ENCODE results near the gene HEMK1. TPM values are rescaled to one million over a fixed set of nuclear protein-coding genes. Genes with fewer than 3 reads are reported as not detected.

Gene HEMK1
- total RNA-seq, 2 donors from 2014 or later, result 6.7 to 9.6 TPM

DNA sequence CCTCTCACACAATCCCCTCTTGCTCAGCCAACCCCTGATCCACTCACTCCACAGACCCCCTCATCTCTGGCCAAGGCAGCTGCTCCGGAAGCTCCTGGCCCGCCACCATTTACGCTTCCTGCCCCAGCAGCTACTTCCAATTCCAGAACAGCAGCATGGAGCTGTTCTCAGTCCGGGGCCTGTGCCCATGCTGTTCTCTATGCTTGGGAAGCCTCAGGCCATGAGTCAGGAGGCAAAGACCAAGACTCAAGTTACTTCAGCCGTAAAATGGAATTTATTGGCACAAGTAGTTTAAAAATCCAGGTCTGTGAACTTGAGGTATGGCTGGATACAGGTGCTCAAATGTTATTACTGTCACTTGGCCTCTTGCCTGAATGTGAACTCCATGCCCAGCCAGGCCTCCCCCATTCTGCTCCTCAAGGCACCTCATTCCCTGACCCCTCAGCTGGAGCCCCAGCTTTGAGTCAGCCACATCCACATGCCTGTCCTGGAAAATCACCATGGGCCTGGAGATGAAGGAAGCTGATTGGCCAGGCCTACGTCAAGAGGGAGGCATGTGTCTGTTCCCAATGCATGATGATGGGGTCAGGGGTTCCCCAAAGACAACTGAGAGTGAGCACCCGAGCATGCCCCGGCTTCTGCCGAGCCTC is 34.5 kb upstream of the HEMK1 start:
- no peaks in the 10 kb centered on the region for H3K27me3 ChIP-seq
- H3K4me1 ChIP-seq, result no peaks in the 10 kb centered on the region
- DNase-seq (no peak), ATAC-seq (no peak)
- intact Hi-C loops (cut with DNase I), result no loop called here
- no peaks in the 10 kb centered on the region for H3K9me3 ChIP-seq
- WGBS, 2 donors, result 65 to 70% methylated on average over 9 of the region's 9 CpGs
- TF ChIP-seq, protein P1, sequence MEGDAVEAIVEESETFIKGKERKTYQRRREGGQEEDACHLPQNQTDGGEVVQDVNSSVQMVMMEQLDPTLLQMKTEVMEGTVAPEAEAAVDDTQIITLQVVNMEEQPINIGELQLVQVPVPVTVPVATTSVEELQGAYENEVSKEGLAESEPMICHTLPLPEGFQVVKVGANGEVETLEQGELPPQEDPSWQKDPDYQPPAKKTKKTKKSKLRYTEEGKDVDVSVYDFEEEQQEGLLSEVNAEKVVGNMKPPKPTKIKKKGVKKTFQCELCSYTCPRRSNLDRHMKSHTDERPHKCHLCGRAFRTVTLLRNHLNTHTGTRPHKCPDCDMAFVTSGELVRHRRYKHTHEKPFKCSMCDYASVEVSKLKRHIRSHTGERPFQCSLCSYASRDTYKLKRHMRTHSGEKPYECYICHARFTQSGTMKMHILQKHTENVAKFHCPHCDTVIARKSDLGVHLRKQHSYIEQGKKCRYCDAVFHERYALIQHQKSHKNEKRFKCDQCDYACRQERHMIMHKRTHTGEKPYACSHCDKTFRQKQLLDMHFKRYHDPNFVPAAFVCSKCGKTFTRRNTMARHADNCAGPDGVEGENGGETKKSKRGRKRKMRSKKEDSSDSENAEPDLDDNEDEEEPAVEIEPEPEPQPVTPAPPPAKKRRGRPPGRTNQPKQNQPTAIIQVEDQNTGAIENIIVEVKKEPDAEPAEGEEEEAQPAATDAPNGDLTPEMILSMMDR (IDR thresholded peaks at IDR 0.05), result no peak
- TF ChIP-seq POLR2A (IDR thresholded peaks at IDR 0.05), result no peak
- no peak overlapping the region for H3K27ac ChIP-seq
- no peak overlapping the region for H3K4me3 ChIP-seq
- H3K36me3 ChIP-seq (replicated peaks in 1 of 2; ENCODE audit: insufficient read depth in 1 of 2, low read depth in 2 of 2), result no peaks in the 10 kb centered on the region

DNA sequence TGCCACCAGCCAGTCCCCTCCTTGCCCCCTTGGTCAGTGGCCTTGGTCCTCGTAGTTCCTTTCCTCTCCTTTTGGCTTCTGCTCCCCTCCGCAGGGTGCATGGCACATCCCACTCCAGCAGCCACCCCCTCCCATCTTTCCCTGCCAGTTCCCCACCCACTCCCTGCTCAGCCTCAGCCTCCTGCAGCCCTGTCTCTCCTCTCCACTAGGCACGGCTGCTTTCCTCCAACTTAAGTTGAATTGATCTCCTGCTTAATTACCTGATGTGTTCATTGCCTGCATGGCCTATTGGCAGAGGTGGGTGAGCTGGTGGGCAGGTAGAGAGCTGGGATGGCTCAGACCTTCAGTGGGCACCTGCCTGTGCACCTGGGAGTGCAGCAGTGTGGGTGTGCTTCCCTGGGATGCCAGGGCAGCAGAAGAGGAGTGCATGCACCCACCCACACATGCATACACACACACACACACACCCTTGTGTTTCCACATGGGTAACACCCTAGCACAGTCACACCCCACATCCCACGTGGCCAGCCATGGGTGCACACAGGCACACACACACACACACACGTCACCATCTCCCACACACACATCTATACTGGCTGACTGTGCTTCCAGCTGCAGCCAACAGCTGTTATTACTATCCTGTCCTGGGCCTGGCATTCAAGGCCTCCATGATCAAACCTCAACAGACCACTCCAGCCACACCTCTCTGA is 32.7 kb upstream of the HEMK1 start:
- WGBS, 2 donors, result 57 to 67% methylated on average over 5 of the region's 5 CpGs
- no peak overlapping the region for H3K27ac ChIP-seq
- DNase-seq (no peak), ATAC-seq (no peak)
- intact Hi-C loops (cut with DNase I), result no loop called here
- H3K9me3 ChIP-seq, result no peaks in the 10 kb centered on the region
- H3K4me3 ChIP-seq, result no peak overlapping the region
- TF ChIP-seq POLR2A (IDR thresholded peaks at IDR 0.05), result no peak
- TF ChIP-seq, protein P1 (IDR thresholded peaks at IDR 0.05), result no peak
- H3K36me3 ChIP-seq (replicated peaks in 1 of 2; ENCODE audit: insufficient read depth in 1 of 2, low read depth in 2 of 2), result no peaks in the 10 kb centered on the region
- no peaks in the 10 kb centered on the region for H3K4me1 ChIP-seq
- H3K27me3 ChIP-seq, result no peaks in the 10 kb centered on the region

DNA sequence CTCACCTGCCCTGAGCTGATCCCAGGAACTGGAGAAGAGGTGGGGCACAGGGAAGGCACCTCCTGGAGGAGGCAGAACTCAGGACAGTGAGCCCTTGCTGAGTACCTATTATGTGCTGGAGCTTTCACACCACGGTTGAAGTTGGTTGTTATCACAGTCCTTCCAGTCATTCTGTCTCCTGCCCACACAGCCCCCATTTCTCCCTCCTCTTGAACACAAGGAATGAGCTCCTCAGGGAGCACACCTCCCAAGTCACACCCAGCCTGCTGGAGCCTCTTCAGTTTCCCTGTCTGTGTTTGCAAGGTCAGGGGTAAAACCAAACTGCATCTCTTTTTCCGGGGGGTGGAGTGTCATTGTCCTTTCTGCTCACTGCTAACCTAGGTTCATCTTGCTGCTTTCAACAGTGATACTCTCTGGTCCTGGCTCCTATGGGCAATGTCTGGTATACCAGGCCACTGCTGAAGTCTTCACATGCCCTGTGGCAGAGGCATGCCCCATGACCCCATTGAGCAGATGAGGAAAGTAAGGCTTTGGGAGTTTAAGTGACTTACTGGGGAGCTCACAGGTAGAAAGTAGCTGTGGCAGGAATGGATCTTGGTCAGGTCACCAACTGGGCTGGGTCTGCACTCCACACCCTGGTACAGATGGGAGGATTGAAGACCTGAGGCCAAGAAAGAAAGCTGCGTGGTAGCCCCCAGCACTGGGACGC is 31.7 kb upstream of the HEMK1 start:
- Histone ChIP-seq H3K36me3 (replicated peaks in 1 of 2; ENCODE audit: insufficient read depth in 1 of 2, low read depth in 2 of 2) (no peaks in the 10 kb centered on the region), H3K4me3 (no peak overlapping the region), H3K27ac (no peak overlapping the region), H3K27me3 (no peaks in the 10 kb centered on the region), H3K9me3 (no peaks in the 10 kb centered on the region), H3K4me1 (no peaks in the 10 kb centered on the region)
- intact Hi-C loops (cut with DNase I), result no loop called here
- no peak for ATAC-seq
- WGBS, 2 donors, result 62 to 69% methylated on average over 4 of the region's 4 CpGs
- TF ChIP-seq POLR2A (IDR thresholded peaks at IDR 0.05), result no peak
- TF ChIP-seq, protein P1 (IDR thresholded peaks at IDR 0.05), result no peak
- no peak for DNase-seq

DNA sequence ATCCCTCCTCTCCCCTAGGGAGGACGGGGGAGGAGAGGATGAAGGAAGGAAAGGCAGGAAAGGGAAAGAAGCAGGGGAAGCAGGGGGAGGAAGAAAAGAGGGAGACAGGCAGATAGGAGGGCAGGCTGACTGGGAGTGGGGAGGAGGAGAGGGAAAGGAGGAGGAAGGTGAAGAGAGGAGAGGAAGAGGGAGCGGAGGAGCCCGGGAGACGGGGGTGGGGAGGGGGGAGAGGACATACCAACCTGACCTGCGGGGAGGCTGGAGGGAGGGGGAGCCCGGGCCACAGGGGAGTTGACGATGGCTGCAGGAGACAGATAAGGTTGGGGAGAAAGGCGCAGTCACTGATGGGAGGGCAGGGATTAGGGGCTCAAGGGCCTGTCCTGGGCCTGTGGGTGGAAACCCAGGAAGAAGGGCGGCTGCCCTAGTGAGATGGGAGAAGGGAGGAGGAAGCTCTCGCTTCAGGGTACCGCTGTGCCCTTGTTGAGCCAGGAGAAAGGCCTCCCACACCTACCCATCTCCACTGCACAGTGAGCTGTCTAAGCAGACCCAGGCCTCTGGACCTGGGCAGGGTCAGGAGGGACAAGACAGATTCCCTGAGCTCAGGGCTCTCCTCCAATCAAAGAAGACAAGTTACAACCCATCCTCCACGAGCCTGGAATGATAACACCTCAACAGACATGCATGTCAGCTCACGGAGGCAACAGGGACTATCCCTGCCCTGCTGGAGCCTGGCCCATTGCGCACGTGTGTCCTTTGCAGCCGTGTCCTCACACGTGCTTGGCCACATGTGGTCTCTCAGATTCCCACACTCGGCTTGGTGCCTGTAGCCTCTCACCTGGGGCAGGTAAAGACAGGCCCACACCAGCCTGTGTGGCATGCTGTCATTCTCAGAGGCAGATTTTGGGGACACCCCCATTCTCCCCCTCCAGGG is 29.7 kb upstream of the HEMK1 start:
- TF ChIP-seq, protein P1 (IDR thresholded peaks at IDR 0.05), result no peak
- intact Hi-C loops (cut with DNase I), result loop anchor here (5.0 to 10.0 kb wide), 2 partner anchors 102 to 195 kb away; partner anchors contain the start of genes RASSF1 and ZMYND10
- Histone ChIP-seq H3K9me3 (no peaks in the 10 kb centered on the region), H3K4me1 (no peaks in the 10 kb centered on the region), H3K27me3 (no peaks in the 10 kb centered on the region), H3K27ac (no peak overlapping the region), H3K36me3 (replicated peaks in 1 of 2; ENCODE audit: insufficient read depth in 1 of 2, low read depth in 2 of 2) (no peaks in the 10 kb centered on the region), H3K4me3 (no peak overlapping the region)
- DNase-seq (no peak), ATAC-seq (no peak)
- WGBS, 2 donors, result 61 to 71% methylated on average over 18 of the region's 18 CpGs

Measured in body of pancreas (tissue), 4 donors.